Fibroblast of lung (primary cell): Measurements from ENCODE around the gene NCAM2.

ENCODE experiments used
- CTCF ChIP-seq, 2 donors: IDR thresholded peaks in 1 of 2; conservative IDR thresholded peaks in 1 of 2; 1 replicate in 1 of 2; 2 replicates in 1 of 2; pipeline ENCODE4 v1.5.1; 2011 to 2012; ENCODE audit warnings: low read length in 2 of 2, control low read depth in 1 of 2, inconsistent platforms in 1 of 2, low read depth in 1 of 2, mild to moderate bottlenecking in 1 of 2
- EZH2 ChIP-seq: IDR thresholded peaks from 2 replicates; pipeline ENCODE4 v1.5.1; 2012; ENCODE audit warnings: low read length, control low read depth, mild to moderate bottlenecking; ENCODE audit errors: missing control alignments

GRCh38 chr21:21159253-21159899 lies 161.2 kb downstream of the NCAM2 start:
- TF ChIP-seq CTCF (conservative IDR thresholded peaks at IDR 0.05 in 1 of 2, IDR thresholded peaks at IDR 0.05 in 1 of 2; ENCODE audit: low read depth in 1 of 2, low read length in 2 of 2) (no peak), EZH2 (no peak)
